ENCODE results near the gene SLC25A18. TPM values are rescaled to one million over a fixed set of nuclear protein-coding genes. Genes with fewer than 3 reads are reported as not detected.
"Not testable (repeated sequence)": the region's sequence is repeated elsewhere in the genome, so short reads cannot be mapped to it uniquely, and the experiment has no call there.

The SLC25A18 gene
- total RNA-seq, 1 experiment from 2014 or later: 0.09 TPM

- no peak for DNase-seq (ENCODE audit: low spot score)
These were observed 44.7 kb downstream of the SLC25A18 start for GRCh38 chr22:17607891-17608521.

GRCh38 chr22:17612057-17612456, 48.8 kb downstream of the SLC25A18 start:
- DNase-seq (ENCODE audit: low spot score): no peak

GRCh38 chr22:17613280-17613679, 50.0 kb downstream of the SLC25A18 start:
- no peak for DNase-seq (ENCODE audit: low spot score)

- no peak for DNase-seq (ENCODE audit: low spot score)
These were observed 64.7 kb downstream of the SLC25A18 start for GRCh38 chr22:17627961-17628405.

GRCh38 chr22:17628406-17629172, 65.3 kb downstream of the SLC25A18 start, which contains the start of gene ATP6V1E1:
TSS of gene ATP6V1E1 (minus strand) at chr22:17628749. CDS start at chr22:17628635, 114 bp downstream.
- DNase-seq (ENCODE audit: low spot score): peak; percentile 90

GRCh38 chr22:17629173-17629489, 65.8 kb downstream of the SLC25A18 start:
- no peak for DNase-seq (ENCODE audit: low spot score)

- no peak for DNase-seq (ENCODE audit: low spot score)
These were observed 66.3 kb downstream of the SLC25A18 start for GRCh38 chr22:17629641-17630040.

- DNase-seq (ENCODE audit: low spot score): no peak
These were observed 67.8 kb downstream of the SLC25A18 start for GRCh38 chr22:17631076-17631565.

- DNase-seq (ENCODE audit: low spot score): peak; percentile 90
These were observed 70.1 kb downstream of the SLC25A18 start for GRCh38 chr22:17633217-17633997.

- no peak for DNase-seq (ENCODE audit: low spot score)
These were observed 70.7 kb downstream of the SLC25A18 start for GRCh38 chr22:17633998-17634323.

GRCh38 chr22:17634696-17635095, 71.4 kb downstream of the SLC25A18 start:
- no peak for DNase-seq (ENCODE audit: low spot score)

- DNase-seq (ENCODE audit: low spot score): not testable (repeated sequence)
These were observed 73.6 kb downstream of the SLC25A18 start for GRCh38 chr22:17636850-17637249.

GRCh38 chr22:17637490-17638181, 74.3 kb downstream of the SLC25A18 start:
- no peak for DNase-seq (ENCODE audit: low spot score)

- no peak for DNase-seq (ENCODE audit: low spot score)
These were observed 74.8 kb downstream of the SLC25A18 start for GRCh38 chr22:17638182-17638431.

GRCh38 chr22:17638432-17639246, 75.3 kb downstream of the SLC25A18 start, which contains the start of gene BCL2L13:
TSS of gene BCL2L13 (plus strand) at chr22:17638757. CDS start at chr22:17655712, 16,955 bp downstream.
- DNase-seq (ENCODE audit: low spot score): peak; percentile 74

- DNase-seq (ENCODE audit: low spot score): peak; percentile 47
These were observed 76.0 kb downstream of the SLC25A18 start for GRCh38 chr22:17639247-17639741.

Other genes with a start within 250 kb of the SLC25A18 start
- gene CECR2, start 194.0 kb upstream of the SLC25A18 start, total RNA-seq (2014; rRNA removed; shearing (Covaris generic)): not detected in 2 replicates
- gene ATP6V1E1, start 65.3 kb downstream of the SLC25A18 start, total RNA-seq (2014; rRNA removed; shearing (Covaris generic)): 183 and 220 TPM in 2 replicates
- 47.5 and 58.9 TPM in 2 replicates for gene BCL2L13, start 75.3 kb downstream of the SLC25A18 start, total RNA-seq (2014; rRNA removed; shearing (Covaris generic))
- 72.4 and 83.9 TPM in 2 replicates for gene BID, start 211.0 kb downstream of the SLC25A18 start, total RNA-seq (2014; rRNA removed; shearing (Covaris generic))